HCT116 (cell line): Measurements from ENCODE around the gene TBXAS1. TPM values are rescaled to one million over a fixed set of nuclear protein-coding genes. Genes with fewer than 3 reads are reported as not detected.

Source experiments
- ATAC-seq: fragments of 200-7000 bp; cut with Tn5 transposase; 2 replicates; pipeline ENCODE4 v1.9.1; 2020; ENCODE audit warnings: mild to moderate bottlenecking, moderate library complexity
- BruUV-seq: library from RNA; stranded (reverse); fragments of 400-500 nt; replicated peaks from 2 replicates; lab custom pipeline; 2021; lab: Mats Ljungman, UMichigan
- CTCF ChIA-PET: fragments of 300-600 bp; sonication (Branson Sonifier 250); formaldehyde crosslinking; loops from one replicate; lab custom pipeline; 2021; ENCODE audit warnings: antibody characterized with exemption; lab: Charles Lee
- POLR2A ChIA-PET: fragments of 300-600, 350-600 bp; sonication (Branson Sonifier 250); formaldehyde crosslinking; loops from one replicate; lab custom pipeline; 2021; ENCODE audit warnings: antibody characterized with exemption; lab: Charles Lee
- RAD21 ChIA-PET, 2 experiments: fragments of 300-600 bp; sonication (Branson Sonifier 250); formaldehyde crosslinking; loops; one replicate each; lab custom pipeline; 2023; ENCODE audit warnings: low total read pairs in 2 of 2; ENCODE audit not compliant: uncharacterized antibody in 2 of 2, unreplicated experiment in 2 of 2, low non-redundant PET in 1 of 2; lab: Charles Lee
- DNase-seq: peaks from one replicate; pipeline ENCODE4 v3.0.0-alpha.2; 2010; ENCODE audit warnings: low read depth, low spot score
- H2AFZ ChIP-seq: fragments of 200-600 bp; shearing (Covaris generic), sonication (generic); 2 replicates; pipeline ENCODE4 v1.6.1; 2017; ENCODE audit warnings: low read depth, mixed run types, mixed read lengths, antibody characterized with exemption, low read length; ENCODE audit not compliant: poor library complexity, severe bottlenecking
- H3K27ac ChIP-seq: 2 replicates; pipeline ENCODE4 v1.5.1; 2012; ENCODE audit warnings: low read depth, low read length
- H3K27me3 ChIP-seq: fragments of 200-600 bp; sonication (generic); 2 replicates; pipeline ENCODE4 v1.6.1; 2016; ENCODE audit warnings: mixed run types, low read length, mixed read lengths; ENCODE audit not compliant: insufficient read depth
- H3K36me3 ChIP-seq, 2 experiments: fragments of 200-500 bp in 1 of 2; fragments of 200-600 bp in 1 of 2; sonication (Bioruptor generic) in 1 of 2; sonication (generic) in 1 of 2; 2 replicates each; pipeline versions ENCODE4 v1.5.1 to v1.6.1; 2014 to 2016; ENCODE audit warnings: low read length in 2 of 2, inconsistent platforms in 1 of 2, mixed read lengths in 1 of 2, mixed run types in 1 of 2; ENCODE audit not compliant: insufficient read depth in 2 of 2, control insufficient read depth in 1 of 2
- H3K4me1 ChIP-seq, 2 experiments: fragments of 200-600 bp in 1 of 2; sonication (generic) in 1 of 2; 2 replicates each; pipeline versions ENCODE4 v1.5.1 to v1.6.1; 2012 to 2017; ENCODE audit warnings: low read length in 2 of 2, inconsistent platforms in 1 of 2, mild to moderate bottlenecking in 1 of 2, mixed read lengths in 1 of 2, mixed run types in 1 of 2, moderate library complexity in 1 of 2; ENCODE audit not compliant: insufficient read depth in 2 of 2, control insufficient read depth in 1 of 2
- H3K4me2 ChIP-seq: fragments of 200-600 bp; sonication (generic); 2 replicates; pipeline ENCODE4 v1.6.1; 2017; ENCODE audit warnings: mixed run types, low read length, mixed read lengths
- H3K4me3 ChIP-seq, 2 experiments: fragments of 200-600 bp in 1 of 2; sonication (generic) in 1 of 2; replicated peaks in 1 of 2; 2 replicates each; pipeline ENCODE4 v1.5.1; 2011 to 2016; ENCODE audit warnings: low read length in 2 of 2, control low read depth in 1 of 2, low read depth in 1 of 2, mild to moderate bottlenecking in 1 of 2, mixed read lengths in 1 of 2, mixed run types in 1 of 2
- H3K79me2 ChIP-seq: fragments of 200-600 bp; sonication (generic); 2 replicates; pipeline ENCODE4 v1.6.1; 2017; ENCODE audit warnings: mild to moderate bottlenecking, mixed run types, low read length, moderate library complexity, mixed read lengths; ENCODE audit not compliant: insufficient read depth
- H3K9ac ChIP-seq: fragments of 200-600 bp; sonication (generic); 2 replicates; pipeline ENCODE4 v1.6.1; 2016; ENCODE audit warnings: low read length, mixed read lengths
- H3K9me2 ChIP-seq: fragments of 200-600 bp; sonication (generic), shearing (Covaris generic); 2 replicates; pipeline ENCODE4 v1.6.1; 2017; ENCODE audit warnings: mixed run types, mild to moderate bottlenecking, moderate library complexity; ENCODE audit not compliant: insufficient read depth
- H3K9me3 ChIP-seq, 2 experiments: fragments of 200-500 bp in 1 of 2; fragments of 200-600 bp in 1 of 2; sonication (Bioruptor generic) in 1 of 2; sonication (generic) in 1 of 2; 2 replicates each; pipeline ENCODE4 v1.6.1; 2014 to 2017; ENCODE audit warnings: low read length in 2 of 2, mixed read lengths in 2 of 2, inconsistent platforms in 1 of 2, low read depth in 1 of 2, mild to moderate bottlenecking in 1 of 2, mixed run types in 1 of 2, moderate library complexity in 1 of 2; ENCODE audit not compliant: control insufficient read depth in 1 of 2, insufficient read depth in 1 of 2
- H4K20me1 ChIP-seq: fragments of 200-600 bp; sonication (generic), shearing (Covaris generic); 2 replicates; pipeline ENCODE4 v1.6.1; 2017; ENCODE audit warnings: mixed run types, mild to moderate bottlenecking, moderate library complexity; ENCODE audit not compliant: insufficient read depth
- ATF3 ChIP-seq: IDR thresholded peaks from 2 replicates; pipeline ENCODE4 v1.6.1; 2012
- CBX3 ChIP-seq: IDR thresholded peaks from 2 replicates; pipeline ENCODE4 v1.6.1; 2012; ENCODE audit warnings: low read depth
- CTCF ChIP-seq, 3 experiments: fragments of 200-600 bp in 1 of 3; sonication (generic) in 1 of 3; IDR thresholded peaks in 2 of 3; conservative IDR thresholded peaks in 1 of 3; 2 replicates each; pipeline ENCODE4 v1.5.1; 2012 to 2017; ENCODE audit warnings: low read depth in 2 of 3, low read length in 2 of 3, antibody characterized with exemption in 1 of 3, borderline replicate concordance in 1 of 3, control low read depth in 1 of 3, mild to moderate bottlenecking in 1 of 3, mixed read lengths in 1 of 3, mixed run types in 1 of 3, moderate library complexity in 1 of 3; ENCODE audit not compliant: insufficient read depth in 1 of 3
- EGR1 ChIP-seq: IDR thresholded peaks from 2 replicates; pipeline ENCODE4 v1.6.1; 2012; ENCODE audit warnings: low read depth
- EZH2 ChIP-seq: fragments of 200-600 bp; sonication (generic); IDR thresholded peaks from 2 replicates; pipeline ENCODE4 v1.6.1; 2017; ENCODE audit warnings: antibody characterized with exemption, mixed run types
- EZH2phosphoT487 ChIP-seq: fragments of 200-600 bp; IDR thresholded peaks from 2 replicates; pipeline ENCODE4 v1.6.1; 2018; ENCODE audit warnings: antibody characterized with exemption, borderline replicate concordance
- FOSL1 ChIP-seq: IDR thresholded peaks from 2 replicates; pipeline ENCODE4 v1.6.1; 2012; ENCODE audit warnings: low read depth
- MAX ChIP-seq: IDR thresholded peaks from 2 replicates; pipeline ENCODE4 v1.6.1; 2012
- POLR2A ChIP-seq: IDR thresholded peaks from 2 replicates; pipeline ENCODE4 v1.7.0; 2011; ENCODE audit warnings: borderline replicate concordance; ENCODE audit not compliant: insufficient read depth, insufficient read length; ENCODE audit errors: extremely low read depth
- POLR2AphosphoS5 ChIP-seq: IDR thresholded peaks from 2 replicates; pipeline ENCODE4 v1.6.1; 2011; ENCODE audit warnings: mild to moderate bottlenecking, low read depth, low read length, moderate library complexity
- RAD21 ChIP-seq: IDR thresholded peaks from 2 replicates; pipeline ENCODE4 v1.6.1; 2012; ENCODE audit warnings: low read depth, mild to moderate bottlenecking
- REST ChIP-seq: IDR thresholded peaks from 2 replicates; pipeline ENCODE4 v1.6.1; 2012; ENCODE audit warnings: low read depth
- SP1 ChIP-seq: IDR thresholded peaks from 2 replicates; pipeline ENCODE4 v1.6.1; 2012; ENCODE audit warnings: low read depth
- ZNF274 ChIP-seq: fragments of 200-500 bp; sonication (Bioruptor generic); IDR thresholded peaks from 2 replicates; pipeline ENCODE4 v1.6.1; 2014; ENCODE audit warnings: mild to moderate bottlenecking, low read depth, low read length, inconsistent platforms
- intact Hi-C: fragments of 100-400 bp; cut with micrococcal nuclease; formaldehyde crosslinking; loops from 2 replicates; pipeline ENCODE4 v1.10.0; 2022
- total RNA-seq: library from RNA; stranded (reverse); gene quantifications from one replicate; pipeline ENCODE4 v1.2.1, GENCODE V29; 2021; ENCODE audit not compliant: unreplicated experiment

TBXAS1 gene
- total RNA-seq, 1 experiment from 2014 or later, result 1.4 TPM

- H3K9me3 ChIP-seq, result no peaks in the 10 kb centered on the region
- TF ChIP-seq EZH2phosphoT487, result no peak
- no peak for TF ChIP-seq ATF3
- no peak for TF ChIP-seq FOSL1
- no peak for TF ChIP-seq POLR2AphosphoS5
- no peak for TF ChIP-seq EZH2
- no peak for TF ChIP-seq MAX
- no peak for TF ChIP-seq REST
- no peak for TF ChIP-seq RAD21
- TF ChIP-seq CBX3, result no peak
- no peak for TF ChIP-seq POLR2A
- TF ChIP-seq ZNF274, result no peak
- no peak for TF ChIP-seq EGR1
- TF ChIP-seq SP1, result no peak
- TF ChIP-seq CTCF (IDR thresholded peaks at IDR 0.05 in 2 of 3, conservative IDR thresholded peaks at IDR 0.05 in 1 of 3; ENCODE audit: borderline replicate concordance in 1 of 3, insufficient read depth in 1 of 3, low read depth in 2 of 3, low read length in 2 of 3), result no peak
- intact Hi-C loops, result no loop called here
- BruUV-seq, result no TSS peak
- H3K36me3 ChIP-seq, result no peaks in the 10 kb centered on the region
- H3K27ac ChIP-seq, result no peak overlapping the region
- H3K4me1 ChIP-seq, result no peaks in the 10 kb centered on the region
- no peak for ATAC-seq
- POLR2A ChIA-PET, result no interaction called here
- RAD21 ChIA-PET, result no interaction called here
- no peak overlapping the region for H3K4me3 ChIP-seq
- H3K9me2 ChIP-seq, result peaks cover 1% of the 10 kb centered on the region; the same call in 1 of the 2 replicates
- H3K27me3 ChIP-seq, result no peaks in the 10 kb centered on the region
- H3K4me2 ChIP-seq, result no peak overlapping the region
- H3K79me2 ChIP-seq, result no peaks in the 10 kb centered on the region
- H4K20me1 ChIP-seq, result no peaks in the 10 kb centered on the region
- DNase-seq, result no peak
- no peak overlapping the region for H3K9ac ChIP-seq
- CTCF ChIA-PET, result no interaction called here
- H2AFZ ChIP-seq, result no peak overlapping the region
These were observed 38.8 kb downstream of the TBXAS1 start for GRCh38 chr7:139867847-139868246.
